Omental fat pad (tissue), 4 donors: ENCODE data around the gene NRAS. TPM values are rescaled to one million over a fixed set of nuclear protein-coding genes. Genes with fewer than 3 reads are reported as not detected.
"Not testable (repeated sequence)": the region's sequence is repeated elsewhere in the genome, so short reads cannot be mapped to it uniquely, and the experiment has no call there.

Source experiments
- ATAC-seq: fragments of 150-250 bp; one replicate; pipeline ENCODE4 v1.9.1; 2016; ENCODE audit warnings: mild to moderate bottlenecking, moderate library complexity; ENCODE audit not compliant: low FRiP score
- DNase-seq: peaks from one replicate; pipeline ENCODE4 v3.0.0-alpha.2; 2019; ENCODE audit warnings: low spot score
- total RNA-seq, 4 donors: library from RNA; depleted of rRNA; stranded (reverse); fragments of >200 nt; gene quantifications; one replicate each; pipeline ENCODE4 v1.1.0, GENCODE V29; 2016
- TF ChIP-seq, protein P1 (sequence below), 3 donors: fragments of 450-650 bp; IDR thresholded peaks; one replicate each; pipeline ENCODE4 v1.5.1; 2016 to 2017; ENCODE audit warnings: antibody characterized with exemption in 3 of 3, mild to moderate bottlenecking in 3 of 3, moderate library complexity in 2 of 3

Gene NRAS
- total RNA-seq, 4 donors from 2014 or later: 24.1 to 46.2 (median 31.9) TPM

DNA sequence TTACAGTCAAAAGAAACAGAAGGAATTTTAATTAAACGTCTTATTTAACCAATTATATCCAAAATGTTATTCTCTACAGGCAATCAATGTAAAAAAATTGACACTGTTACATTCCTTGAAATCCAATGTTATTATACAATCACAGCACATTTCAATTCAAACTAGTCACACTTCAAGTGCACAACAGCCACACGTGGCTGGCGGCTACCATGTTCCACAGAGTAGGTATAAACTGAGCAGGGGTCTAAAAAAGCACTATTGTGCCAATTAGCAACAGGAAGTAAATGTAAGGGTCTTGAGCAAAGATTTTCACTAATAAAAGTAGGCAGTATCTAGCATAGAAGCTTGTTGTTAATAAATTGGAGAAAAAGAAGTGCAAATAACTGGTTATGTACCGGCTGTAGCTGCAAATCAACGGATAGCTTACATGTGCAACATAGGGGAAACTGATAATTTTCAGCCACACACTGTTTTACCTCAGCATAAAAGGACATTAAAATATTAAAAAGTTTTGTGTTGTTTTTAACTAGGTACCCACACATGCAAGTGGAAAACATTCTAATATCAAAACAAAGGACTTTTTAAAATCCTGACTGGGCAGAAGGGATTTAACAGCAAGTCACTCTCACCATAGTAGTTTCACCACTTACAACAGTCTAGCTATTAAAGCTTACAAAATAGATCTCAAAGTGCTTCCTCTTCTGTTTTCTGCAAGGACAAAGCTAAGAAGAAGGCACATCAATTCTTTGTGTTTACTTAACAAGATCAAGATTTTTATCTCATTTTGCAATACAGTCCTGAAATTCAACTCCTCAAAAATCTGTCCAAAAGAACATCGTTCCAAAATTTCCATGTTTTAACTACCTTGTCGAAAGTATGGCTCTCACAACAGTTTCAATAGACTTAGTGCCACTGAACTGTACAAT lies 38.7 kb upstream of the NRAS start:
- DNase-seq: no peak
- ATAC-seq: no peak
- TF ChIP-seq, protein P1, sequence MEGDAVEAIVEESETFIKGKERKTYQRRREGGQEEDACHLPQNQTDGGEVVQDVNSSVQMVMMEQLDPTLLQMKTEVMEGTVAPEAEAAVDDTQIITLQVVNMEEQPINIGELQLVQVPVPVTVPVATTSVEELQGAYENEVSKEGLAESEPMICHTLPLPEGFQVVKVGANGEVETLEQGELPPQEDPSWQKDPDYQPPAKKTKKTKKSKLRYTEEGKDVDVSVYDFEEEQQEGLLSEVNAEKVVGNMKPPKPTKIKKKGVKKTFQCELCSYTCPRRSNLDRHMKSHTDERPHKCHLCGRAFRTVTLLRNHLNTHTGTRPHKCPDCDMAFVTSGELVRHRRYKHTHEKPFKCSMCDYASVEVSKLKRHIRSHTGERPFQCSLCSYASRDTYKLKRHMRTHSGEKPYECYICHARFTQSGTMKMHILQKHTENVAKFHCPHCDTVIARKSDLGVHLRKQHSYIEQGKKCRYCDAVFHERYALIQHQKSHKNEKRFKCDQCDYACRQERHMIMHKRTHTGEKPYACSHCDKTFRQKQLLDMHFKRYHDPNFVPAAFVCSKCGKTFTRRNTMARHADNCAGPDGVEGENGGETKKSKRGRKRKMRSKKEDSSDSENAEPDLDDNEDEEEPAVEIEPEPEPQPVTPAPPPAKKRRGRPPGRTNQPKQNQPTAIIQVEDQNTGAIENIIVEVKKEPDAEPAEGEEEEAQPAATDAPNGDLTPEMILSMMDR (IDR thresholded peaks at IDR 0.05): no peak

DNA sequence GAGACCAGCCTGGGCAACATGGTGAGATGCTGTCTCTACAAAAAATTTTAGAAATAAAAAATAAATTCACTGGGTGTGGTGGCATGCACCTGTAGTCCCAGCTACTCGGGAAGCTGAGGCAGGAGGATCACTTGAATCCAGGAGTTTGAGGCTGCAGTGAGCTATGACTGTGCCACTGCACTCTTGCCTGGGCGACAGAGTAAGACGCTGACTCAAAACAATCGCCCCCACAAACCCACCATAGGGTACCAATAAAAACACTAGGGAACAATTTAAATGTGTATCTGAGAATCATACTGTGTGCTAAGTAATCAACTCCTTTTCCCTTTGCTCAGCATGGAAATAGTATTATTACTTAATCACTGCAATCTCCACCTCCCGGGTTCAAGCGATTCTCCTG lies 37.1 kb upstream of the NRAS start:
- DNase-seq, ATAC-seq: not testable (repeated sequence)

DNA sequence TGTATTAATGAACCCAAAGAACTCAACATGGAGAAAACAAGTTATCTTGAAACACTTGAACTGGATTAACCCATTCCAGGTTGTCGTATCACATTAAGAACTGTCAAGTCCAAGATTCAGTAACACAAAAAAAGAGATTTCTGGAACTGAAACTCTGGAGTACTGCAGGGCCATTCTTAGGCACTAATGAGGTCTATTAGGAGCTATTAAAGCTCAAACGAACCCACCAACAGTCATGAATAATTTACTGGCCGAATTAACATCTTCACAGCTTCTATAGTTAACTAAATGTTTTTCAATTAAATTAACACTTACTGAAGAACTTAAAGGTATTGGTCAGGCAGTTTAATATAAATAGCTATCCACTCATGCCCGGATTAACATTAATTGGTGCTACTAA lies 36.6 kb upstream of the NRAS start:
- DNase-seq: no peak
- TF ChIP-seq, protein P1 (IDR thresholded peaks at IDR 0.05): no peak
- no peak for ATAC-seq

DNA sequence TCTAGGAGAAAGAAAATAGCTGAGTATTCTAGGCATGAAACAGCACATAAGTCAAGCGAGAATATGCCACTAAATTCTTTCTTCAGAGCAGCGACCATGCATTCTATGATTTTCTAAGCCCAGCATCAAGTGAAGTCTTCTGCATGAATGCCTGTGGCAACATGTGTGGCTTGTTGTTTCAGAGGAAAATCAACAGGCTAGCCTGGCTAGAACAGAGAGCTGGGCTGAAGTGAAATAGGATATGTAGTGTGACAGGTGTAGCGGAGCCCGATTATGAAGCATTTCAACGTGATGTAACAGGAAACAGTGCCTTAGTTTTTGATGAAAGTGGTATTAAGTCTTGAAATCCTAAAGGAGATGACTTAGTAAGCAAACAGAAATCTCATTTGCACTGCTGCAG lies 34.2 kb upstream of the NRAS start:
- TF ChIP-seq, protein P1 (IDR thresholded peaks at IDR 0.05): no peak
- DNase-seq (no peak), ATAC-seq (no peak)

DNA sequence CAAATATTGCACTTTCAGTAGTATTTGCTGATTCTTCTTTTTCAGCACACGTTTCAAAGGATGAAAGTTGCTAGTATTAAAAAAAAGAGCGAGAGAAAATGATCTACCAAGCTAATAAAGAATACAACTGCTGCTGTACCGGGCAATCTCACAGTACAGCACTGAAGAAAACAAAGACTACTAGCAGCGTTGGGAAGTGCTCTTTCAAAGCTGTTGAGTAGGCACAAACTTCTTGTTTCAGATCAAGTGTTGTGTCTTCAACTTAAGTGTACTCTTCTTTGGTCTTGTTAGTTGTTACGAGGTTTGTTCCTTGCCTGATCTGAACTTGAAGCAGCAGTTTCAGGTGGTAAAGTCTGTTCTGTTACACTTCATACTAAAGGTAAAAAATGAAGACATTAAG lies 33.3 kb upstream of the NRAS start:
- ATAC-seq: no peak
- DNase-seq: no peak
- TF ChIP-seq, protein P1 (IDR thresholded peaks at IDR 0.05): no peak

DNA sequence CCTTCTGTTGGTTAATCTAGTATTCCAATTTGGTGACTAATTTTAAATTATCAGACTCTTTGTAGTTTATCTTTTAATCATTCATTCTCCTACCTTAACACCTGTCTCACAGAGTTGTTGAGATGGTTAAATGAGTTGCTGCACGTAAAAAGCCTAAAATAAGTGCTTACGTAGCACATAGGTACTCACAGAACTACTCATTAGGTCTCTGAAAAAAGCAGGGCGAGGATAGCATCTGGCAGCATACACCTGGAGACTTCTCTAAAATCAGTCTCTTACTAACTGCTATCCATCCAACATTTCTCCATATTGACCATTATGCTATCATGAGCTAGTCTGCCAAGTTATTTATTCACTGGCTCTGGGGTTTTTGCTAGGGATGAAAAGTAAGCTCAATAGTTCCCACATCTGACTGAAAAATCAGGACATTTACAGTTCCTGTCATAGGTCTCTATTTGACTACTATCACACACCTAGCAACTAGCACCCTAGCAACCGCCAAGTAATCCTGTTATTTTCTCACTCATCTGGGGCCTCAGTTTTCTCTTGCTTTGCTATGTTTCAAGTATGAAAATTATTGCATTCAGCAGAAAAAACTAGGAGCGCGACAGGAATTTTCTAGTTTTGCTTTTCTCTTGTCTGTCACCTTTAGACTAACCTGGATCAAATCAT lies 30.0 kb upstream of the NRAS start:
- DNase-seq: no peak
- ATAC-seq: no peak
- TF ChIP-seq, protein P1 (IDR thresholded peaks at IDR 0.05): no peak

DNA sequence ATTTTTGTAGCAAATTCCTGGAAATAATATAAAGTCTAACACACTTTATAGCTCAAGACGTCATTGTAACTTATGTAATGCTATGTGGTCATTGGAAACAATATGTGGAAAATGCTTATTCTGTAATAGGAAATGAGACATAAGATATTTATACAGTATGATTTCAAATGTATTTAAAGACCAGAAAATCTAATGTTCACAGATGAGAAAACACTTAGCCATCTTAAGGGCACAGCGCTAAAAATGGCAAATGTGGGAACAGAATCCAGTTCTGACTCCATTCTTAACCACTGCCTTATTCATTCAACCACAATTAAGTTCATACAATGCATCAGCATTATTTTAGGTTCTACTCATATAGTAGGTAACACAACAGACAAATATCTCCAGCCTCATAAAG lies 28.7 kb upstream of the NRAS start:
- TF ChIP-seq, protein P1 (IDR thresholded peaks at IDR 0.05): no peak
- no peak for DNase-seq
- no peak for ATAC-seq
